NCI-H1694 (cell line): Measurements from ENCODE around the gene MRPS15.

Experiments used
- DNase-seq: peaks from one replicate; lab custom pipeline; 2025; lab: John Stamatoyannopoulos, UW

The MRPS15 gene

DNA sequence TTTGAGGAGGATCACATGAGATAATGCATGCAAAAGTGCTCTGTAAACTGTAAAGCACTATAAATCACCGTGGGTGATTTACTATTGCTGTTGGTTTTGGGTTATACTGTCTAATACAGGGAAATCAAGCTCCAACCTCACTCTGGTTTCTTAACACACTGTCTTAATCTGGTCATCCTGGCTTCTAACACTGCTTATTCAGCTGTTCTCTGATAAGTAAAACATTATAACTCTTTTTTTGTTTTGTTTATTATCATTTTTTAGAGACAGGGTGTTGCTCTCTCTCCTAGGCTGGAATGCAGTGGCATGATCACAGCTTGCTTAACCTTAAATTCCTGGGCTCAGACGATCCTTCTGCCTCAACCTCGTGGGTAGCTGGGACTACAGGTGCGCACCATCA is 44.6 kb downstream of the MRPS15 start:
- no peak for DNase-seq

DNA sequence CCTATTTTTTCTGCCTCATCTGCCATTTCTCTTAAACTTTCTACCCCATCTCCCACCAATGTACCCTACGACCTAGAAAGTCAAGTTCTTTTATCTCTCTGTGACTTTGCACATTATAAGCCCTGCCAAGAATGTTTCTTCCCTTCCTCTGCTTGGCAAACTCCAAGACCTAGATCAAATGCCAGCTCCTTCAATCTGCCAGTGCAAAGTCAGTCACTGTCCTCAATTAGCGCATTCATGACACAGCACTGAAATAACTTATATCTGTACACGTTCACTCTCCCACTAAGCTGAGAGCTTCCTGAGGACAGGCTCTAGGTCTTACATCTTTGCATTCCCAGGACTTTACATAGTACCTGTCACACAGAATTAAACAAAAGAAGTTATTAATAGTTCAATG is 45.0 kb downstream of the MRPS15 start:
- DNase-seq = no peak

DNA sequence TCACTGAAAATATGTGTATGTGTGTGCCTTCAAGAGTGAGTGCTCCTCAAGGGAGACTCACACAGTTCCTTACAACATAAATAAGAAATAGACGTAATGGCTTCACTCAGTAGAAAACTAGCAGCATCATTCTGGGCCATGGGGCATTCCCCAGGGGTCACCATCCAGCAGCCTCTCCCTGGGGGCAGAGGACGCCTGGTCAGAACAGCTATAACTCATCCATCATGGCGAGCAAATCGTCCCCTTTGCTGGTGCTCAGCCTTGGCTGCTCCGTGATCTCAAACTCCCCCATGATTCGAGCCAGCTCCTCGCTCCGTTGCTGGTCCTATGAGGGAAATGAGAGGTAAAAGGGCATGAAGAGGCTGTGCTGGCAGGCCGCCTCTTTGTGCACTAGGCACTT is 46.3 kb downstream of the MRPS15 start:
- no peak for DNase-seq

- no peak for DNase-seq
Measured at GRCh38 chr1:36415661-36416326, 48.4 kb downstream of the MRPS15 start.

DNA sequence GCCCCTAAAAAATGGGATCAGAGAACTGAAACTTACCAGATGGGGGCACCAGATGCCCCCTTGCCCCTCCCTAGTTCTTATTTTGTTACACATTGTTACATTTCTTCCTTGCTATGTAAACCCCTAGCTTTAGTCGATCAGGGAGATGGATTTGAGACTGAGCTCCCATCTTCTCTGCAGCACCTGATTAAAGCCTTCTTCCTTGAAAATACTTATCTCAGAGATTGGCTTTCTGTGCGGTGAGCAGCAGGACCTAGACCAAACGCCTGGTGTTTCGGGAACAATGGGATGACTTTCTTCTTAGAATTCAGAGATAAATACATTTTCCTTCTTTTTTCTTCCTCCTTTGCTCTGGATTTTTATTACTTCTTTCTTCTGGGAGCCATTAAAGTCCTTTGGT is 49.8 kb downstream of the MRPS15 start:
- DNase-seq = no peak

- DNase-seq = no peak
Measured at GRCh38 chr1:36411674-36412648, 52.2 kb downstream of the MRPS15 start.

GRCh38 chr1:36408479-36408878 is 55.7 kb downstream of the MRPS15 start:
- no peak for DNase-seq

- no peak for DNase-seq
Measured at GRCh38 chr1:36406440-36406839, 57.7 kb downstream of the MRPS15 start.
